Coronary artery (tissue), 2 donors: ENCODE measurements around the gene DENND2C.

ENCODE experiments used
- DNase-seq: peaks from one replicate; pipeline ENCODE4 v3.0.0-alpha.2; 2017; ENCODE audit warnings: low spot score
- H3K27ac ChIP-seq, 2 donors: fragments of 200-600 bp; sonication (generic); one replicate each; pipeline ENCODE4 v1.5.1; 2016 to 2019
- H3K4me3 ChIP-seq: fragments of 200-600 bp; sonication (generic); 2 replicates; pipeline ENCODE4 v1.5.1; 2016; ENCODE audit warnings: mild to moderate bottlenecking, moderate library complexity
- TF ChIP-seq, protein P1 (sequence below): fragments of 200-600 bp; sonication (generic); IDR thresholded peaks from one replicate; pipeline ENCODE4 v1.5.1; 2019; ENCODE audit warnings: antibody characterized with exemption

Gene DENND2C

DNA sequence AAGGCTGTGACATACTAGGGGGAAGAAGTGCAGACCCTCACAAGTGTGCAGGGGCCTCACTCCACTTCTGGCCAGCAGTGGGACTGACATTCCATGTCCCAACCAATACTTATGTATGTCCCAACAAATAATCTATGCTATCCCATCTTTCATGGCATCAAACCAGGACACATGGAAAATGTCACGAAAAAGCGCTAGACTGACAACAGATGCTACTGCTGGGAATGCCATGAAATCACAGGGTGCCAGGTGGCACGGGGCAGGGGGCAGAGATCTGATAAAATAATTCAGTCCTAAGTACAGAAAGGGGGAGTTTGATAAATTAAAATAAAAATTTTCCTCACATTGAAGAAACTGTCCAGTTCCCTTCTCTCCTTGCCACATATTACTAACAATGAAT is 60.8 kb downstream of the DENND2C start:
- Histone ChIP-seq H3K27ac (no peak overlapping the region), H3K4me3 (no peak overlapping the region)
- TF ChIP-seq, protein P1, sequence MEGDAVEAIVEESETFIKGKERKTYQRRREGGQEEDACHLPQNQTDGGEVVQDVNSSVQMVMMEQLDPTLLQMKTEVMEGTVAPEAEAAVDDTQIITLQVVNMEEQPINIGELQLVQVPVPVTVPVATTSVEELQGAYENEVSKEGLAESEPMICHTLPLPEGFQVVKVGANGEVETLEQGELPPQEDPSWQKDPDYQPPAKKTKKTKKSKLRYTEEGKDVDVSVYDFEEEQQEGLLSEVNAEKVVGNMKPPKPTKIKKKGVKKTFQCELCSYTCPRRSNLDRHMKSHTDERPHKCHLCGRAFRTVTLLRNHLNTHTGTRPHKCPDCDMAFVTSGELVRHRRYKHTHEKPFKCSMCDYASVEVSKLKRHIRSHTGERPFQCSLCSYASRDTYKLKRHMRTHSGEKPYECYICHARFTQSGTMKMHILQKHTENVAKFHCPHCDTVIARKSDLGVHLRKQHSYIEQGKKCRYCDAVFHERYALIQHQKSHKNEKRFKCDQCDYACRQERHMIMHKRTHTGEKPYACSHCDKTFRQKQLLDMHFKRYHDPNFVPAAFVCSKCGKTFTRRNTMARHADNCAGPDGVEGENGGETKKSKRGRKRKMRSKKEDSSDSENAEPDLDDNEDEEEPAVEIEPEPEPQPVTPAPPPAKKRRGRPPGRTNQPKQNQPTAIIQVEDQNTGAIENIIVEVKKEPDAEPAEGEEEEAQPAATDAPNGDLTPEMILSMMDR, result no peak
- DNase-seq, result no peak

DNA sequence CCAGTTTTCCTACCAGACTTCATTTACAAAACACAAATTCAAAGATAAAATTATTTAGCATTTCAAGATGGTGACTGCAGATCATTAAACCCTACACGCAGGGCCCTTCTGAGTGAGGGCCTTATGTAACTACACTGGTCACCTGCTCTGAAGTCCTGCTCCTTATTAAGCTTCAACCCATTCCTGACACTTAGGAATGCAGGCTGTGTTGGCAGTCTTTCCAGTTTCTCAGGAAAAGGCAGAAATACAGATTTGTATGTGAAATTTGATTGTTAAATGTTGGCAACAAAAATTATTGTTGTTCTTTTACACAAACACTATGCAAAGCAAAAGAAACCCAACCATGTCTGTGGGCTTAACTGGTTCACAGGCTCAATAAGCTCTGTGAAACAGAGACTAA is 62.6 kb downstream of the DENND2C start:
- DNase-seq, result no peak
- TF ChIP-seq, protein P1, result no peak
- Histone ChIP-seq H3K27ac (no peak overlapping the region), H3K4me3 (no peak overlapping the region)

DNA sequence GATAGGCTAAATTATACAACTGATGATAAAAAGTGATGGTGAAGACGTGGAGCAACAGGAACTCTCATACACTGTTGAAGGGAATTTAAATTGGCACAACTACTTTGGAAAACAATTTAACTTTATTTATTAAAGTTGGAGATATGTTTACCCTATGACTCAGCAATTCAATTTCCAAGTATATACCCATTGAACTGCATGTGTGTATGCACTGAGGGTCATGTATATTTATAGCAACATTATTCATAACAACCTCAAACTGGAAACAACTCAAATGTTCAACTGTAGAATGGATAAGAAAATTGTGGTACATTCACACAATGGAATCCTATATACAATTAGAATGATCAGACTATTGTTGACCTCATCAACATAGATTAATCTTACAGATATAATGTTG is 71.9 kb downstream of the DENND2C start:
- Histone ChIP-seq H3K27ac (no peak overlapping the region), H3K4me3 (no peak overlapping the region)
- DNase-seq, result no peak
- TF ChIP-seq, protein P1, result no peak

DNA sequence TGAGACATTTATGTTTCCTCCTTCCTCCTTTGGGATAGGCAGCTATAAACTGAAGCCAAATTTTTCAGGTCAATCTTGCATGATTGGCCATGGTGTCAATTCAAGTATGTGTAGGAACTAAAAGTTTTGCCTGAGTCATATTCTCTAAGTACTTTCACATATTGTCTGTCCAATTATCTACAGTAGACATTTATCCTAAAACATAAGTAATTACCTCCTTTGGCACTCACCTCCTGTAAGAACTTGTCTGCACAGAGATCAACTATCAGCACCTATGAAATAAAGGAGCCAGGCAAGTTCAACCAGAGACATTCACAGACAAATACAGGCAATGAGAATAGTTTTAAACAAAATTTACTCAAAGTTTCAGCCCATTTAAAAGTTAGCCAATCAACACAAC is 74.2 kb downstream of the DENND2C start:
- no peak overlapping the region for H3K27ac ChIP-seq
- TF ChIP-seq, protein P1, result no peak
- H3K4me3 ChIP-seq, result no peak overlapping the region
- no peak for DNase-seq

DNA sequence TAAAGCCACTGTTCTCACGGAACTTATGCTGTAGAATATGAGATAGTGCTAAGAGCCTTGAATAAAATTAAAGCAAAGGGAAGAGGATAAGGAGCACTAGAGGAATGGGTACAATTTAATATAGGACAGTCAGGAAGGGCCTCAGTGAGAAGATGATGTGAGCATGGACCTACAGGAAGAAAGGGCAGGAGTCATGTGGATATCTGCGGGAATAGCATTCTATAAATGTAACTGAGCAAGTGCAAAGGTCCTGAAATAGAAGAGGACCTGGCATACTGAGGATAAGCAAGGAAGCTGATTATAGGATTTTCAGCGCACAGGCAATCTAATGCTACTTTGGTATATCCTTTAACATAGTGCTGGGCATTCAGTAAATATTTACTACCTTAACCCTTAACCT is 75.8 kb downstream of the DENND2C start:
- TF ChIP-seq, protein P1, result no peak
- no peak overlapping the region for H3K4me3 ChIP-seq
- no peak overlapping the region for H3K27ac ChIP-seq

DNA sequence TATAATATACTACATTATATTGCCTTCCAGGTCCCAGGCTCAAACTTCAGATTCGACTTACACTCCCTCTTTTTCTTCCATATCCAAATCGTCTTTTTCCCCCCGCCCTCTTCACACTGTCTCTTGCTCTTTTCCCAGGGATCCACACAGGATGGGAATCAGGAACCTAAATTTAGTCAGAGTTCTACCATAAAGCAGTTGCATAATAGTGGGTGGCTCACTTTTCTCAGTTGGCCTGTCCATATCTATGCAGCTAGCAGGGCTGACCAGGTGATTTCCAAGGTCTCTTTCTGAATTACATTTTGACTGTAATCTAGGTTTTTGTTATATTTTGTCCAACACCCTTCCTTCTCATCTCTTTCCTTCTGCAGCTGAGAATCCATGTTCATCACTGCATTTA is 80.7 kb downstream of the DENND2C start:
- Histone ChIP-seq H3K27ac (no peak overlapping the region), H3K4me3 (no peak overlapping the region)
- TF ChIP-seq, protein P1, result no peak
- DNase-seq, result no peak

More for the DNA sequence above, 75.8 kb downstream of the DENND2C start:
- no peak for DNase-seq

DNA sequence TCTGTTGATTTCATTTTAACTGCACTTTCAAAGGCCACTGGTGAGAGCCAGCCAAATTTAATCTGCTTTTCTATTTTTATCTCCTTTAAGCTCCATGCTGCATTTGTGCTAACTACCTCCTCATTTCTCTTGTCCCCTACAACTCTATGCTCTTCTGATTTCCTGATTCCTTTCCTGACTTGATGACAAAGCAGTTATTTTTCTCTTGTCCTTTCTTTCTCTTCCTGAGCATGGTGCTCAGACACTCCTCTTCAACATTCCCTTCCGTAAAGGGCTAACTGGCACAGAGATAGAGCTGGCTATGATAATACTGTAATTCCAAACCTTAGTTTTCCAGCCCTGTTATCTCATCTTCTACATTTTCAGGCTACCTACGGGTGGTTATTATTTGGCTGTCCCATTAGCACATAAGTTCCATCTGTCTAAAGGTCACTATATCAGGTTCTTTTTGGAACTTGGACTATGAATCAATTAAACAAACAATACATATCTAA is 81.6 kb downstream of the DENND2C start:
- H3K4me3 ChIP-seq, result no peak overlapping the region
- DNase-seq, result no peak
- no peak overlapping the region for H3K27ac ChIP-seq
- TF ChIP-seq, protein P1, result no peak
